Measurements from ENCODE around the gene THAP4.

- TF ChIP-seq EZH2phosphoT487 (IDR thresholded peaks at IDR 0.05; ENCODE audit: low read depth) (no peak), CTCF (IDR thresholded peaks at IDR 0.05; ENCODE audit: low read depth, low read length) (no peak)
These were observed 1.1 kb upstream of the THAP4 start for GRCh38 chr2:241637795-241638660.
